GM12878 (cell line): ENCODE data around the gene KDM6A. TPM values are rescaled to one million over a fixed set of nuclear protein-coding genes. Genes with fewer than 3 reads are reported as not detected.

ENCODE experiments used
- BCL11A ChIP-seq: IDR thresholded peaks from 2 replicates; pipeline ENCODE4 v1.6.1; 2011; ENCODE audit warnings: low read depth, low read length
- PRDM15 ChIP-seq: fragments of 450-650 bp; formaldehyde crosslinking; IDR thresholded peaks from 2 replicates; pipeline ENCODE4 v1.4.0; 2020; ENCODE audit warnings: mild to moderate bottlenecking, moderate library complexity
- RAD51 ChIP-seq: fragments of 450-650 bp; IDR thresholded peaks from 2 replicates; pipeline ENCODE4 v1.6.1; 2016; ENCODE audit warnings: moderate library complexity, mild to moderate bottlenecking, inconsistent platforms
- SMAD1 ChIP-seq: fragments of 450-650 bp; IDR thresholded peaks from 2 replicates; pipeline ENCODE4 v1.6.1; 2018; ENCODE audit warnings: mild to moderate bottlenecking, low read depth; ENCODE audit not compliant: partially characterized antibody
- ZBTB11 ChIP-seq: fragments of 450-650 bp; formaldehyde crosslinking; IDR thresholded peaks from 2 replicates; pipeline ENCODE4 v1.5.0; 2022; ENCODE audit warnings: mild to moderate bottlenecking, missing genetic modification characterization
- polyA plus RNA-seq, 11 experiments: library from polyadenylated mRNA; depleted of rRNA in 4 of 11; unstranded in 6 of 11; stranded (reverse) in 5 of 11; fragments of >200 nt; fragmentation: Nextera tagmentation in 4 of 11; fragmentation: Illumina TruSeq in 1 of 11; extraction: Ambion mirVana in 4 of 11; extraction: Trizol in 1 of 11; gene quantifications; 1 replicate in 1 of 11; 2 replicates in 10 of 11; pipeline versions ENCODE4 v1.2.1 to v1.2.3, GENCODE V29; 2011 to 2016; ENCODE audit warnings: inconsistent platforms in 2 of 11, missing spikeins in 2 of 11, low read depth in 1 of 11
- total RNA-seq, 4 experiments: library from RNA; depleted of rRNA in 3 of 4; stranded (reverse); fragments of >200 nt in 3 of 4; fragmentation: Illumina TruSeq in 1 of 4; extraction: Trizol in 1 of 4; gene quantifications; 2 replicates each; pipeline versions ENCODE4 v1.2.1 to v1.2.3, GENCODE V29; 2013 to 2021

The KDM6A gene
- total and polyA plus RNA-seq, 10 of the 15 experiments (the other 5 are each of a cell fraction or from before 2014, with no cell fraction given): 7.9 to 29.0 (median 20.4) TPM

GRCh38 chrX:44961817-44962607 lies 89.0 kb downstream of the KDM6A start (continued):
- TF ChIP-seq PRDM15 (CRISPR knock-in tag) (no peak), SMAD1 (no peak), RAD51 (no peak), BCL11A (no peak), ZBTB11 (no peak)
